ENCODE results near the gene IL31.
"Not testable (repeated sequence)": the region's sequence is repeated elsewhere in the genome, so short reads cannot be mapped to it uniquely, and the experiment has no call there.

The IL31 gene

DNA sequence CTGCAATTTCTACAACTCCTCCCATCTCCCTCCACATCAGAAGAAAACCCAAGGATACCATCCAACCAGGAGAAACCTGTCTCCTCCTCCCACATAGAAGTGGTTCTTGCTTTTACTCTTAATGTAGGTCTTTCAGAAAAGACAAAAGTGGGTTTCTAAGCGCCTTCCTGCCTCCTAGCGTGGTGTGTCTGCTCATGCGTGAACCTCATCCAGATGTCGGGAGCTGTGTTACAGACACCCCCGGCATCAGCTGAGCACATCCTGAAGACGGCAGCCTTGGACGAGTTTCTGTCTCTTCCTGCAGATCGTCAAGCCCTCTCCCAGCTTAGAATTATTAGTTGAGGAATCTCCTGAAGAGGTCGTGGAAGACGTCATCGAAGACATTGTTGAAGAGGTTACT is 18.4 kb upstream of the IL31 start:
- DNase-seq (ENCODE audit: low read depth in 2 of 2), result no peak

DNA sequence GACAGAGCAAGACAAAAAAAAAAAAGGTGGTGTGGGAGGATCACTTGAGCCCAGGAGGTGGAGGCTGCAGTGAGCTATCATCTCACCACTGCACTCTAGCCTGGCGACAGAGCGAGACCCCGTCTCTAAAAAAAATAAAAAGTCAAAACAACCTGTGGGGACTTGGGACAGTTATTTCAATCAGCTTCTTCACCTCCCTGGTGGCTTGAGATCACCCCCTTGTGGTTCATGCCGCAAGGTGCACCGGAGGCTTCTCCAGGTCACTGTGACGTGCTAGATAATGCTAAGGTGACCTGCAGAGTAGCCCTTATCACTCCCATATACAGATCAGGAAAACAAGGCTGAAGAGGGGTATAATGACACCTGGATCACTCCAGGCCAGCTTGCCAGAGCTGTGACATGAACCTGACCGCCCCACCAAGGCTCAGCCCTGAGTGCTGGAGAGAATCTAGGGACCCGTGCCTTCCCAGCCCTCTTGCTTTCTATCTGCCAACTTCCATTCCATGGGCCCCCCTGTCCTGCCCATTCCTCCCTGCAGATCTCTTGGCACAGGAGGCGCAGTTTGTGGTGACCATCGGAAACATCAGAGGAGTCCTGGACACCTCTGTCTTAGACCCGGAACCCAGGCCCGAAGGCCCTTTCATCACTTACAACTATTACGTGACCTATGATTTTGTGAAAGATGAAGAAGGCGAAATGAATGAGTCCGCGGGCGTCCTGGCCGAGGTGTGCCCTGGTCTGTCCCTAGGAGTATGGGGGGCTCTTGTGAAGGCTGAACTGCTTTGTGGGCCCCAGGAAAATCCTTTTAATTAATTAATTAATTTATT is 17.0 kb upstream of the IL31 start:
- DNase-seq (ENCODE audit: low read depth in 2 of 2), result peak; percentile 55 to 71

DNA sequence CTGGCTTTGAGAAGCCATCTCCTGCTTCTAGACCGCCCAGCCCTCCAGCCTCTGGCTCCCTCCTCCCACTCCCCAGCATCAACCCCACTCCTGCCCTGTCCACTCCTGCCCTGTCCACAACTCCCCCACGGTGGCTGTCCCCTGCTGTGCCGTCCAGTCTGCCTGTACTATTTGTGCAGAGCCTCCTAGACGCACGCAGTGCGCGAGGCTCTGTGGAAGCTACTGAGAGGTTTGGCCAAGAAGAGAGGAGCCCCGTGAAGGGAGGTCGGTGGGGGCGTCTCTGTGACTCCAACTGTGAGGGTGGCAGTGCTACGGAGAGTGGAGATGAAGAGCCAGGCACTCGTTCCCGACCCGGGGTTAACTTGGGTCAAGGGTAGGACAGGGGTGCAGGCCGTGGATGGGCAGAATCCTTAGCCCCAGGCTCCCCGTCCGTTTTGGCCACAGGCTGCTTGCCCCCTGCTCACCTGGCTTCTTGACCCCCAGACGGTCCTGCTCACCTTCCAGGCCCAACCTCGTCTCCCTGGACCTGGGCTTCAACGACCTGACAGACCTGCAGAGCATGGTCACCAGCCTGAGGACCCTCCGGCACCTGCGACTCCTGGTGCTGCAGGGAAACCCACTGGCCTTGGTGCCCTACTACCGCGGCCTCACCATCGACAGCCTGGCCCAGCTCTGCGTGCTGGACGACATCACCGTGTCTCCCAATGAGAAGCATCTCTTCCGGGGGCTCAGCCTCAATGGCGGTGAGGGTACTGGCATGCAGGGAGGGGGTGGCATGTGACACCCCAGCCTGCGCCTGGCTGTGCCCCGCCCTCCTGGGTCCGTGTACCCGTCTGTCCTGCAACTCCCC is 15.8 kb upstream of the IL31 start:
- no peak for DNase-seq (ENCODE audit: low read depth in 2 of 2)

DNA sequence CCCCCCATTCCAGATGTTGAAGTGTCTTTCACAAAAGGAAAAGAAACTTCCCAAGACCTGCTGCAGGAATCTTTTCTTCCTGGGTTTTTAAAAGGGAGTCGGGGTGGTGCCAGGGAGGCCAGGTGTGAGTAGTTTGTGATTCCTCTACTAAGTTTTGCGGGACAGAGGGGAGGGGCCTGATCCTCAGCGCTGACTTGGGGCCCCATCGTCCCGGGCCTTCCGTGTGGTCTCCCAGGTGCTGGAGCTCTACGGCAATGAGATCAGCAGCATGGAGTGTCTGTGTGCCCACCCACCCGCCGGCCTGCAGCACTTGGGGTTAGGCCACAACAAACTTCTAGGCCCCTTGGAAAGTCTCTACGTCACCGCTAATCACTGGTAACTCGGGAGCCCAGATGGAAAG is 13.4 kb upstream of the IL31 start:
- DNase-seq (ENCODE audit: low read depth in 2 of 2), result no peak

DNA sequence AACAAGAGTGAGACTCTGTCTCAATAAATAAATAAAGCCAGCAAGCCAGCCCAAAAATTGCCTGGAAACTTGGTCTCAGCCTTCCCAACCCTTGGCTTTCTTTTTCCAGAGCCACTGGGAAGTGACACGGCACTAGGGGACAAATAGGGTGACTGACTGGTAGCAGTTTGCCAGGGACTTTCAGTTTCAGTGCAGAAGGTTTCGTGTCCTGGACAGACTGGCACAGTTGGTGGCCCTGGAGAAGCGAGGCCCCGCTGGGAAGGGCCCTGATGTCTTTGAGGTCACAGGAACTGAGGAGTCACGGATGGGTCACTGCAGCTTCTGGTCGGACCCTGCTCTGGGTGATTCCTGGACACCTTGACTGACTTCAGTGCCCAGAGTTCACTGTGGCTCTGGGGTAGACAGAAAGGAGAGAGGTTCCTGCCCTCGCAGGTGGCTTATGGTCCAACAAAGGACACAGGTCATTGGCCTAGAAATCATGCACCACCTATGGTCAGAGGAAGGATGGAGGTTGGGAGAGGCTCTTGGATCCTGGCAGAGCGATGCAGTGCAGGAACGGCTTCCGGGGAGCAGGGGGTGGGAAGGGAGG is 11.6 kb upstream of the IL31 start:
- DNase-seq (ENCODE audit: low read depth in 2 of 2), result no peak

DNA sequence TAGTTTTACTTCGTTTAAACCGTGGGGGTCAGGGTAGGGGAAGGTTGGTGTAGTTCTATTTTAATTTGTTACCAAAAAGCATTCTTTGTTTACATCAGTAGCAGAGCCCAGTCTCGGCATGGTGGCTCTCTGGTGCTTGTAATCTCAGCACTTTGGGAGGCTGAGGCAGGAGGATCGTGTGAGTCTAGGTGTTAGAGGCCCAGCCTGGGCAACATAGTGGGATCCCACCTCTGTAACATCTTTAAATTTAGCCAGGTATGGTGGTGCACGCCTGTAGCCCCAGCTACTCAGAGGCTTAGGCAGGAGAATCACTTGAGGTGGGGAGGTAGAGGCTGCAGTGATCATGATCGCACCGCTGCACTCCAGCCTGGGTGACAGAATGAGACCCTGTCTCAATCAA is 11.1 kb upstream of the IL31 start:
- no peak for DNase-seq (ENCODE audit: low read depth in 2 of 2)

DNA sequence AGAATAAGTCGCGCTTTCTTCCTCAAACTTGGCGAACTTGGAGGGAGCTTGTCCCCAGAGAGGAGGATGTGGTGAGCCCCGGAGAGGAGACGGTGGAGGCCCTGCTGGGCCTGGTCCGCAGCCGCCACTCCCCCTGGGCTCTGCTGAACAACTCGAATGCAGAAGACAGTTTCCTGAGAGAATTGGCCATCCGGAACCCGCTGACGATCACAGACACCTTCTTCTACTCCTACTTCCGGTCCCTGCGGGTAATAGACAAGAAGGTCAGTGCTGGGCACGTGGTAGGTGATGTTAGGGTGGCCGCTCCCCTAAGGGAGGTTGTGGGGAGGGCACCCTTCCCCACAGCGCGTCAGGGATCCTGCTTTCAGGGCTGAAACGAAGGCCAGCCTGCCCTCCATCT is 10.5 kb upstream of the IL31 start:
- DNase-seq (ENCODE audit: low read depth in 2 of 2), result no peak

DNA sequence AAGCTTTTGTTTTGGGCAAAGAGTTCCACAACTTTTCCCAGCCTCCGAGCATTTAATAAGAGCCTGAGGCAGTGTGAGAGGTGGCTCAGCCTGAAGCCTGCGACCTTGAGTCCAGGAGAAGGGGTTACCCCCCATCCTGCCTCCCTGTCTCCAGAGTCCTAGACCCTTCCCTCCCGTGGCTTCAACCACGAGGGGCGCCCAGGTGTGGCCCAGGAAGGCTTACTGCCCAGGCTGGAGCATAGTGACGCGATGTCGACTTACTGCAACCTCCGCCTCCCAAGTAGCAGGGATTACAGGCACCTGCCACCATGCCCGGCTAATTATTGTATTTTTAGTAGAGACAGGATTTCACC is 9.5 kb upstream of the IL31 start:
- DNase-seq (ENCODE audit: low read depth in 2 of 2), result no peak

DNA sequence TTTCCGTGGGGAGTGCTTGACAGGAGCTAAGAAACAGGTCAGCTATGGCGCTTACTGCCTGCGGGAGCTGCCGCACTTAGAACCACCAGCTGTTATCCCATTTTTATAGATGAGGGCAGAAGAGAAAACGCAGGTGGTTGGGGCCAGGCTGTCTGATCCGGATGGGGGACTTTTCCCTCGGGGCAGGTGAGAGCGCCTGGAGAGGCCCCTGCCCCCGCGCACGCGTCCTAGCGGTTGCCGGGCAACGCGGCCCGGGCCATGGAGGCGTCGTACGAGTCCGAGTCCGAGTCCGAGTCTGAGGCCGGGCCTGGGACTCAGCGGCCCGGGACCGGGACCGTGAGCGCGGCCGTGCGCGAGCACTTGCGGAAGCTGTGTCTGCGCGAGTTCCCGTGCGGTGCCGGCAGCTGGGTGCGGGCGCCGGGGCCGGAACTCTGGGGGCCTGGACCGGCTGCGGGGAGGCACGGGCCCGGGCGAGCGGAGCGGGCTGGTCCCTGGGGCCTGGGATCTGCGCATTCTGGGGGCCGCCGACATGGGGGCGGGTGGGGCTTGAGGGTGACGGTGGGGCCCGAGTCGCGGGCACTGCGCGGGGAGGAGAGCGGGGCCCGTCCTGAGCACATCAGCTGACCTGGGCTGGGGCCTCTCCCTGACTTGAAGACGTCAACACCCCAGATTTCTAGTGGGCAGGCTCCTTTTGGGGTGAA is 9.0 kb upstream of the IL31 start, which contains the start of gene LRRC43:
Gene LRRC43 (plus strand): TSS at position 237 of the 701 bp plus-strand sequence. CDS start 22 bp downstream, at position 259.
- DNase-seq (ENCODE audit: low read depth in 2 of 2), result no peak

DNA sequence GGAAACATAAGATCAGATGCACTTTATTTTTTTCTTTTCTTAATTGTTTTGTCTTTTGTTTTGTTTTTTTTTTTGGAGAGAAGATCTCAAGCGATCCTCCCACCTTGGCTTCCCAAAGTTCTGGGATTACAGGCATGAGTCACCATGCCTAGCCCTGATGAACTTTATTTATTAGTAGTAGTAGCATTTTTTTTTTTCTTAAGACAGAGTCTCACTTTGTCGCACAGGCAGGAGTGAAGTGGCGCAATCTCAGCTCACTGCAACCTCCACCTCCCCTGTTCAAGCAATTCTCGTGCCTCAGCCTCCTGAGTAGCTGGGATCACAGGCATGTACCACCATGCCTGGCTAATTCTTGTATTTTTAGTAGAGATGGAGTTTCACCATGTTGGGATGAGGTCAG is 2.5 kb upstream of the IL31 start:
- not testable (repeated sequence) for DNase-seq (ENCODE audit: low read depth in 2 of 2)

DNA sequence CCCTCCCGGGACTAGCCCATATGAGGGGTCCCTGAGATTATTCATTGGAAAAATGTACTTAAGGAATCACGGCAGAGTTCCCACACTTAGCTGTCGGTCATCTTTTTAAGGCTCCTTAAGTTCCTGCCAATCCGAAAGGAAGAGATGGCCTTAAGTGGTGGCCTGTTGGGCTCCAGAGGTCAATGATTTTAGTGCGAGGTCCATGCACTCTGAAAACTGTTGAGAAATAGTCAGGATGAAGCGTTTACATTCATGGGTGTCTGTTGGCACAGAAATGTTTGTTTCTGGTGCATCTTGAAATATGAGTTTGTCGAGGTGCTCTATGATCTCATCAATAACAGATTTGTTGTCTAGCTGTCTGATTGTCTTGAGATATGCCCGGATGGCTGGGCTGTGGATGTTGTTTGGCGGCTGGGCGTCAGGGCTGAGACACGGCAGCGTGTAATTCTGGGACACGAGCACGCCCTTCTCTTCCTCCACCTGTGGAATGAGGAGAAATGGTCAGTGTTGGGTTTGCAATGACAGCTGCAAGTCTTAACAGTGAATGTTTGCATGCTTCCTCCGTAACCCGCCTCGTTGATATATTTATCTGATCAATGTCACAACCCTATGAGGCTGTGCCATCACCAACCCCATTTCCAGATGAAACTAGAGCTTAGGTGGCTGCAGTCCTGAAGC is 1.6 kb downstream of the IL31 start:
- no peak for DNase-seq (ENCODE audit: low read depth in 2 of 2)

DNA sequence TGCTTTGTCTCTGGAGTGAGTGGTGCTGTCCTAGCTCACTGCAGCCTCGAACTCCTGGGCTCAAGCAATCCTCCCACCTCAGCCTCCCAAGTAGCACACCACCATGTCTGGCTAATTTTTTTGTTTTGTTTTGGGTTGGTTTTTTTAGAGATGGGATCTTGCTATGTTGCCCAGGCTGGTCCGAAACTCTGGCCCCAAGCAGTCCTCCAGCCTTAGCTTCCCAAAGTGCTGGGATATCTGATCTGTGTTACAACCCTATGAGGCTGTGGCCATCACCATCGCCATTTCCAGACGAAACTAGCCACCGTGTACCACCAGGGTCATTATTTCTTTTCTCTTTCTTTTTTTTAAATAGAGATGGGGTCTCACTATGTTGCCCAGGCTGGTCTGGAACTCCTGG is 2.6 kb downstream of the IL31 start:
- DNase-seq (ENCODE audit: low read depth in 2 of 2), result no peak

DNA sequence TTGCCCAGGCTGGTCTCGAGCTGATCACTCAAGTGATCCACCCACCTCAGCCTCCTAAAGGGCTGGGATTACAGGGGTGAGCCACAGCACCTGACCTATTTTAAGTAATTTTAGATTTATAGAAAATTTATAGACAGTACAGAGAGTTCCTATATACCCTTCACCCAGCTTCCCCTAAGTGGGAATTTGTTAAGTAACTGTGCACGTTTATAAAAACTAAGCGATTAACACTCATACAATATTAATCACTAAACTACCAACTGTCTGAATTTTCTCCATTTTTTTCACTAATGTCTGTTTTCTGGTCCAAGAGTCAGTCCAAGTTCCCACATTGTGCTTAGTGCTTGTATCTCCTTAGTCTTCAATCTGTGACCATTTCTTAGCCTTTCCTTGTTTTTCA is 5.5 kb downstream of the IL31 start:
- DNase-seq (ENCODE audit: low read depth in 2 of 2), result no peak

DNA sequence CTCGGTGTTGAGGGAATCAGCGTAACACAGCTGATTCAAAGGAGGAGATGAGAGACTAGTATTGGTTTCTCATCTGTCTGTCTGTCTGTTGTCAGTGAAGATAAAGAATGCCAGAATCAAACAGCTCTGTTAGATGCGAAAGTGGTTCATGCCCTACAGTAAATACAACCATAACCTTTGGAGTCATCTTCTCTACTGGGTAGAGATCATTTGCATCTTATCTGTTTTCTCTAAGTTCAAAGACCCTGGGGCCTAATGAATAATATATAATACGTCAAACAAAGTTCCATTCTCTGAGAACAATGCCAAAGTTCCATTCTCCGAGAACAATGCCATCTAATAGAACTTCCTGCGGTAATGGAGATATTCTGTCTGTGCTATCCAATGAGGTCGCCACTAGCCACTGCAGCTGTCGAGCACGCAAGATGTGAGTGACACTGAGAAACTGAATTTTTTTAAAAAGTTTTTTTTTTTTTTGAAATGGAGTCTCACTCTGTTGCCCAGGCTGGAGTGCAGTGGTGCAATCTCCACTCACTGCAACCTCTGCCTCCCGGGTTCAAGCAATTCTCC is 6.6 kb downstream of the IL31 start:
- no peak for DNase-seq (ENCODE audit: low read depth in 2 of 2)

DNA sequence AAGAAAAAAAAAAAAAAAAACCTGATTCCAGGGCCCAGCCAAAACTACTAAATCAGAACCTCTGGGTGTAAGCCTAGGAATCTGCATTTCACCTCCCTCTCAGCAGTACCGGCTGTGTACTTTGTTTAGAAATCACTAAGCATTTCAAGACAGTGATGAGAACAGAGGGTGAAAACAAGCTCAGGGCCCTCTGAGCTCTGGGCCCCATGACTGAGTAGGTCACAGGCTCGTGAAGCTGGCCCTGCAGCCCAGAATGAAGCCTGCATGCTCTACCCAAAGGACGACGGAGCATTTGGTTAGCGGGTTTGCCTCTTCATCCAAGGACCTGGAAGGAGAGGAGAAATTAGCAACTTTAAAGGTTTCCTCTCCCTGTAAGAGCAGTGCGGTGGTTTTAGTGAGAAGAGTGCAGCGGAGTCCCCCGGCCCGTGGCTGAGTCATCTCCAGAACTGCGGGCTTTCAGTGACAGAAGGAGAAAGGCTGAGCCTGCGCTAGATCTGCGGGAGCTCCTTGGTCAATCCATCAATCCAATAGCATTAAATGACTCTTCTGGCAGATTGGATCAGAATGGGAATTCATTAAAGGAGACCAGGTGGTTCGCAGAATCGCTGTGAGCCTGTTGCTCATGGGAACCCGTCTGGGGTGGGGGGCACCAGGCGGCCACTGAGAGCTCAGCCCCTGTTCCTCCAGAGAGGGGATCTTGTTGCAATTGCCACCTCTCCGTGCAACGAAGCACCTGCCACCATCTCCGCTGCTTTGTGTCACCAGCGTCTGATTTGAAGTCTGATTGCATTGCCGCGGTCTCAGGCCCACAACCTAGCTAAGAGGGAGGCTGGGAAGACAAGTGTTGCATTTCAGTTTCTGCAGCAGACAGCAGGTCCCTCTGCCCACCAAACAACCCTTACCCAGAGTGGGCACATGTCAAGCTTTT is 7.3 kb downstream of the IL31 start:
- DNase-seq (ENCODE audit: low read depth in 2 of 2), result peak; percentile 23 to 47

DNA sequence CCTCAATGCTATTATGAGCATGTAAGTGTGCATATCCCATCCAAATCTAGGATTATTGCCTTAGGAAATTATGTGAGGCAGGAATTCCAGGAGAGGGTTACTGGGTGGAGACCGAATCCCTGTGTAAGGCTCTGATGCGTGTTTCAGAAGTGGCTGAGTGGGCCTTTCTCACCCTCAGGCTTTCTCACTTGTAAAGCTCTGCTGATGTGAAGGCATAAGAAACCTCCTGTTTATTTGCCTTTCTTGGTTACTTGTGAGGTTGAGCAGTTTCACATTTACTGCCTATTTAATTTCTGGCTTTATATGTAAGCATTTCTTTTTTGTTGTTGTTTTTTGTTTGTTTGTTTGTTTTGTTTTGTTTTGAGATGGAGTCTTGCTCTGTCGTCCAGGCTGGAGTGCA is 11.0 kb downstream of the IL31 start:
- no peak for DNase-seq (ENCODE audit: low read depth in 2 of 2)

DNA sequence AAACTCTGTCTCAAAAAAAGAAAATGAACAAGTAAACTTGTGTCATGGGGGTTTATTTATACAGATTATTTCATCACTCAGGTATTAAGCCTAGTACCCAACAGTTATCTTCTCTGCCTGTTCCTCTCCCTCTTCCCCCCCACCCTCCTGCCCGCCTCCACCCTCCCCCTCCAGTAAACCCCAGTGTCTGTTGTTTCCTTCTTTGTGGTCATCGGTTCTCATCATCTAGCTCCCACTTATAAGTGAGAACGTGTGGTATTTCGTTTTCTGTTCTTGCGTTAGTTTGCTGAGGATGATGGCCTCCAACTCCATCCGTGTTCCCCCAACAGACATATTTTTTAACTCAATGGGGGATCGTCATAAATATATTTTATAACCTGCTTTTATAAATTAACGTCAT is 12.3 kb downstream of the IL31 start:
- no peak for DNase-seq (ENCODE audit: low read depth in 2 of 2)

DNA sequence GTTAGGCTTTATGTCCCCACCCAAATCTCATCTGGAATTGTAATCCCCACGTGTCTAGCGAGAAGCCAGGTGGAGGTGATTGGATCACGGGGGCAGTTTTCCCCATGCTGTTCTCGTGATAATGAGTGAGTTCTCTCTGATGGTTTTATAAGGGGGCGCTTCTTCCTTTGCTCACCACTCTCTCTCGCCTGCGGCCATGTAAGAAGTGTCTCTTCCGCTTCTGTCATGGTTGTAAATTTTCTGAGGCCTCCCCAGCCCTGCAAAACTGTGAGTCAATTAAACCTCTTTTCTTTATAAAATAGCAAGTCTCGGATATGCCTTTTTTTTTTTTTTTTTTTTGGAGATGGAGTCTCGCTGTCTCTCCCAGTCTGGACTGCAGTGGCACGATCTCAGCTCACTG is 13.3 kb downstream of the IL31 start:
- DNase-seq (ENCODE audit: low read depth in 2 of 2), result no peak

DNA sequence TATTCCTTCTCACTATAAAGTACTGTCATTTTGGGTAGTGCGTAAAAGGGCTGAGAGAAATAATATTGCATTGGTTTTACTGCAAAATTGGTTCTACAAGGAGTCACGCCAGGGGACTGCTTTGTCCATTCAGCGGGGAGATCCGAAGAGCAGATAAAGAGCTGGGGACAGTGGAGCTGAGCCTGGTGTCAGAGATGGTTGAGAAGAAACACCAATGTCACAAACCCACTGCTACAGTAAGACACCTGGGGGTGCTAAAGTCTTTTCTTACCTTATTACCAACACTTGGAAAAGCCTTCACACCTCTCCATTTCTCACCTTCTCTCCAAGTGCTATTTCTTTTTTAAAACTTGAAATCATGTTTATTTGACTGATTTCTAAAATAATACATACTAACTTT is 14.1 kb downstream of the IL31 start:
- no peak for DNase-seq (ENCODE audit: low read depth in 2 of 2)

DNA sequence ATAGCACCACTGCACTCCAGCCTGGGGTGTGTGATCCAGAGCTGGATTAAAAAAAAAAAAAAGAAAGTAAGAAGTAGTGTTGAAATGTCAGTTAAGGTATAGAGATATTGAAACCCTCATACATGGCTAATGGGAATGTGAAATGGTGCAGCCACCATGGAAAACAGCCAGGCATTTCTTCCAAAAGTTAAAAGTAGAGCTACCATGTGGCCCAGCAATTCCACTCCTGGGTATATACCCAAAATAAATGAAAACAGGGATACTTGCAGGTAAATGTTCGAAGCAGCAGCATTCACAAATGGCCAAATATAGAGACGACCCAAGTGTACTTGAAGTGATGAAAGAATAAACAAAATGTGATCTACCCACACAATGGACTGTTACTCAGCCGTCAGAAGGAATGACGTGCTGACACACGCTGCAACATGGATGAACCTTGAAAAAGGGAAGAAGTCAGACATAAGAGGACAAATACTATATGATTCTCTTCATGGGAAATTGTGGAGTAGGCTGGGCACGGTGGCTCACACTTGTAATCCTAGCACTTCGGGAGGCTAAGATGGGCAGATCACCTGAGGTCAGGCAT is 15.2 kb downstream of the IL31 start:
- no peak for DNase-seq (ENCODE audit: low read depth in 2 of 2)

Data from stimulated activated CD4-positive, alpha-beta T cell treated with anti-CD3 and anti-CD28 coated beads, Interleukin-15, amount 100 ng/mL, for 48 hours (primary cell).